ENCODE measurements around the gene PITRM1. TPM values are rescaled to one million over a fixed set of nuclear protein-coding genes. Genes with fewer than 3 reads are reported as not detected.

The PITRM1 gene
- total RNA-seq, 4 donors from 2014 or later: 45.5 to 62.8 (median 52.2) TPM

DNA sequence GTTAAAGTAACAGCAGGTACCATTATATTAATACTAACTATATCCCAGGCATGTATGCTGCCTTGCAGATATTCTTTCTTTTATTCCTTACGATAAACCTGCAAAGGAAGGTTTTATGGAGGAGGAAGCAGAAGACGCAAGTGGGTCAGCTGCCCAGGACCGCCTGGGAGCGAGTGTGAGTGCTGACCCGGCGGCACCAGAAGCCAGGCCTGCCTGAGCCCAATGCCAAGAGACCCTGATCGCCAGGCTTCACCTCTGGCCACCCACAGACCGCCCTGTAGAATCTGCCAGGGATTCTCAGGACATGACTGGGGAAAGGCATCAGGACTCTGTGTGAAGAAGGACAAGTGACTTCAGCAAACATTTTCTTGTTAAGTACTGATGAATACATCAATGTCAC, 26.3 kb downstream of the PITRM1 start:
- 92 to 94% methylated on average over 8 of the region's 8 CpGs for WGBS, 2 donors
- intact Hi-C loops (cut with DNase I; ENCODE audit: low total_unique reads): no loop called here
- H3K4me3 ChIP-seq (ENCODE audit: low read depth, poor library complexity, severe bottlenecking): no peak overlapping the region
- DNase-seq (ENCODE audit: low spot score in 2 of 2): no peak
- TF ChIP-seq, protein P1, sequence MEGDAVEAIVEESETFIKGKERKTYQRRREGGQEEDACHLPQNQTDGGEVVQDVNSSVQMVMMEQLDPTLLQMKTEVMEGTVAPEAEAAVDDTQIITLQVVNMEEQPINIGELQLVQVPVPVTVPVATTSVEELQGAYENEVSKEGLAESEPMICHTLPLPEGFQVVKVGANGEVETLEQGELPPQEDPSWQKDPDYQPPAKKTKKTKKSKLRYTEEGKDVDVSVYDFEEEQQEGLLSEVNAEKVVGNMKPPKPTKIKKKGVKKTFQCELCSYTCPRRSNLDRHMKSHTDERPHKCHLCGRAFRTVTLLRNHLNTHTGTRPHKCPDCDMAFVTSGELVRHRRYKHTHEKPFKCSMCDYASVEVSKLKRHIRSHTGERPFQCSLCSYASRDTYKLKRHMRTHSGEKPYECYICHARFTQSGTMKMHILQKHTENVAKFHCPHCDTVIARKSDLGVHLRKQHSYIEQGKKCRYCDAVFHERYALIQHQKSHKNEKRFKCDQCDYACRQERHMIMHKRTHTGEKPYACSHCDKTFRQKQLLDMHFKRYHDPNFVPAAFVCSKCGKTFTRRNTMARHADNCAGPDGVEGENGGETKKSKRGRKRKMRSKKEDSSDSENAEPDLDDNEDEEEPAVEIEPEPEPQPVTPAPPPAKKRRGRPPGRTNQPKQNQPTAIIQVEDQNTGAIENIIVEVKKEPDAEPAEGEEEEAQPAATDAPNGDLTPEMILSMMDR (IDR thresholded peaks at IDR 0.05): no peak
- no peak for TF ChIP-seq POLR2A (IDR thresholded peaks at IDR 0.05)

DNA sequence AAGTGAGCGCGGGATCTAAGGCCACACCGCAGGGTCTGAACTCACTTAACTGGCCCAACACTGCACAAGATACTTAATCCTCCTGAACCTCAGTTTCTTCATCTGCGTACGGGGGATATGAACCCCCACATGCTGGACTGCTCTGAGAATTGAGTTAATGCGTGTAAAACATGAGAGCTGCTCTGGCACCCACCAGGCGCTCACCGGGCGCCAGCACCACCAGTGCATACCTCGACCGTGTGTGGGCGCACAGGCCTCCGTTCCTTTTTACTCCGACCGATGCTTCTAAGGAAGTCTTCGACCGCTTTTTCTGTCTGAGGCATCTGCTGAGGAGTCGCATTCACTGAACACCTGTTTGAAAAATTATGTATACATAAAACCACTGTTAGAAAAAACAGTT, 27.2 kb downstream of the PITRM1 start:
- DNase-seq (ENCODE audit: low spot score in 2 of 2): no peak
- intact Hi-C loops (cut with DNase I; ENCODE audit: low total_unique reads): no loop called here
- no peak overlapping the region for H3K4me3 ChIP-seq (ENCODE audit: low read depth, poor library complexity, severe bottlenecking)
- TF ChIP-seq, protein P1 (IDR thresholded peaks at IDR 0.05): no peak
- no peak for TF ChIP-seq POLR2A (IDR thresholded peaks at IDR 0.05)
- 97% methylated on average over 18 of the region's 18 CpGs for WGBS, 2 donors

DNA sequence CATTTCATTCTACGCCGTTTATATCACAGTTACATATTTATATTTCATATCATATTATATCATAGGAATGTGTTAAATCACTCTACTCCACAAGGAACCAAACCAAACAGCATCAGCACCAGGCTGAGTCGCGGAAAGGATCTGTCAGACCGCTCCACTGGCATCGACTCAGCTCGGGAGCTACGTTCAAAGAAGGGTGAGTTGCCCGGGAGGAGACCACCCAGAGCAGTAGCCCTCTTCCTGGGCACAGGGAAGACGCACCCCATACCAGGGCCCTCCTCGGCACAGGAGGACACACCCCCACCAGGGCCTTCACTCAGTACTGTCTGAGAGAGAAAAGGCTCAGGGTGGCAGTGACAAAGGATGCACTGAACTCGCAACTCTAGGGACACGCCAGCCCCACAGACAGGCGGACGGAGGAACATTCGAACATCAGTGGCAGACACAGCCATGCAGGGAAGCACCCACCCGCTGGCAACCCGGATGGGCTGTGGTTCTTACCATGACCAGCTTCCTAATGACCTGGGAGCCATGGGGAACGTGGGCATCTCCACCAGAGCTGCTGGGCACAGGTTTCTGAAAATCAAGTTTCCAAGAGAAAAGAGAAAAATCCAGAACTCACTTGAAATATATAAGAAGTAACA, 28.7 kb downstream of the PITRM1 start:
- WGBS, 2 donors: 96 to 97% methylated on average over 19 of the region's 19 CpGs
- intact Hi-C loops (cut with DNase I; ENCODE audit: low total_unique reads): no loop called here
- DNase-seq (ENCODE audit: low spot score in 2 of 2): no peak
- H3K4me3 ChIP-seq (ENCODE audit: low read depth, poor library complexity, severe bottlenecking): no peak overlapping the region
- TF ChIP-seq, protein P1 (IDR thresholded peaks at IDR 0.05): no peak
- TF ChIP-seq POLR2A (IDR thresholded peaks at IDR 0.05): no peak

DNA sequence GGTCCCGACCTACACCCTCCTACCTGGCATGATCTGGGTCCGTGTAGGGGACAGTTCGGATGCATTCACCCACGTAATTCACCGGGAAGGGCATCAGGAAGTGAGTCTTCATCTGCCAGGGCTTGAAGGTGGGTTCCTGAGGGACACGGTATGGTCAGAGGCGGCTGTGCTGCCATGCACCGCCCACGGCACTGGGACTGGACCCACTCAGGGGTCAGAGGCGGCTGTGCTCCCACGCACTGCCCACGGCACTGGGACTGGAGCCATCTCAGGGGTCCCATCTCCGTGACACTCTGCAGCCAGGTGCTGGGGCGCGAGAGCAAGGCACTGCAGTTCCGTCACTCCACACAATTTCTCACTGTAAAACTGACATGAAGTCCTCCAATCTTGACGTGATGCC, 29.2 kb downstream of the PITRM1 start:
- intact Hi-C loops (cut with DNase I; ENCODE audit: low total_unique reads): no loop called here
- TF ChIP-seq POLR2A (IDR thresholded peaks at IDR 0.05): no peak
- TF ChIP-seq, protein P1 (IDR thresholded peaks at IDR 0.05): no peak
- no peak for DNase-seq (ENCODE audit: low spot score in 2 of 2)
- WGBS, 2 donors: 95 to 96% methylated on average over 12 to 17 of the region's 17 CpGs
- no peak overlapping the region for H3K4me3 ChIP-seq (ENCODE audit: low read depth, poor library complexity, severe bottlenecking)

DNA sequence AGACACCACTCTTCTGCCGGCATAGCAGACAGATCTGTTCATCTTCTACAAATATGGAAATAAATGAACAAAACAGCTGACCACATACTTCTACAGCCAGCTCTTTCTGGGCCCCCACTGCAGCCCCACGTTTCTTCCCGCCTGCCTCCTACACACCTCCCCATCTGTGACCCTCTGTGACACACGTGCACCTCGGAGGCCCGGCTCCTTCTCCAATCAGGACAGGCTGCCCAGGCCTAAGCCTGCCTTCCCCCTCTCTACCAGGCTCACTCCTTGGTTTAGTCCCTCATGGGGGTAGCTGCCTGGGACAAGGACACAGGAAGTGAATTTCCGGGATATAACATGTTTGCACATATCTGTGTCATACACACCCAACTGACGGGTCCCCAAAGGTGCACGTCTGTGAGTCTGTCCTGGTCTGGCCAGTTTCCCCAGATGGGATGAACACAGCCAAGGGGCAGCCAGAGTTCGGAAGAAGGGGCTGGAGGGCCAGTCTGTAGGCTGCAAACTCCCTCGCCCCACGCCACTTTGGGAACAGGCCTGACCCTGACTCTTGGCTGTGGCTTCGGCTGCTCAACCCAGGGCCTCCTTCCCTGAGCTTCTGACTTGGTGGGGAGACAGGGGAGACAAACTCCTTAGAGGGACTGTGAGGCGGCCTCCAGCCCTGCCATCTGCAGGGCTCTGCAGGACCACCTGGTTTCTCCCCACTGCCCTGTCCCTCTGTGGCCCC, 30.3 kb downstream of the PITRM1 start:
- DNase-seq (ENCODE audit: low spot score in 2 of 2): no peak
- 85 to 92% methylated on average over 14 of the region's 14 CpGs for WGBS, 2 donors
- TF ChIP-seq, protein P1 (IDR thresholded peaks at IDR 0.05): no peak
- no peak for TF ChIP-seq POLR2A (IDR thresholded peaks at IDR 0.05)
- intact Hi-C loops (cut with DNase I; ENCODE audit: low total_unique reads): no loop called here
- no peak overlapping the region for H3K4me3 ChIP-seq (ENCODE audit: low read depth, poor library complexity, severe bottlenecking)

All from lower leg skin (tissue), 4 donors.